ENCODE measurements around the gene RALA. TPM values are rescaled to one million over a fixed set of nuclear protein-coding genes. Genes with fewer than 3 reads are reported as not detected.

The RALA gene
- total RNA-seq, 3 donors from 2014 or later, result 16.7 to 25.0 (median 18.7) TPM

- intact Hi-C loops (cut with DNase I; ENCODE audit: low total_unique reads), result no loop called here
- Histone ChIP-seq H3K27me3 (no peaks in the 10 kb centered on the region), H3K36me3 (no peaks in the 10 kb centered on the region), H3K27ac (no peak overlapping the region), H3K4me3 (no peak overlapping the region), H3K4me1 (no peaks in the 10 kb centered on the region), H3K9me3 (peaks cover 9 to 13% of the 10 kb centered on the region in 2 donors)
- TF ChIP-seq, protein P1, sequence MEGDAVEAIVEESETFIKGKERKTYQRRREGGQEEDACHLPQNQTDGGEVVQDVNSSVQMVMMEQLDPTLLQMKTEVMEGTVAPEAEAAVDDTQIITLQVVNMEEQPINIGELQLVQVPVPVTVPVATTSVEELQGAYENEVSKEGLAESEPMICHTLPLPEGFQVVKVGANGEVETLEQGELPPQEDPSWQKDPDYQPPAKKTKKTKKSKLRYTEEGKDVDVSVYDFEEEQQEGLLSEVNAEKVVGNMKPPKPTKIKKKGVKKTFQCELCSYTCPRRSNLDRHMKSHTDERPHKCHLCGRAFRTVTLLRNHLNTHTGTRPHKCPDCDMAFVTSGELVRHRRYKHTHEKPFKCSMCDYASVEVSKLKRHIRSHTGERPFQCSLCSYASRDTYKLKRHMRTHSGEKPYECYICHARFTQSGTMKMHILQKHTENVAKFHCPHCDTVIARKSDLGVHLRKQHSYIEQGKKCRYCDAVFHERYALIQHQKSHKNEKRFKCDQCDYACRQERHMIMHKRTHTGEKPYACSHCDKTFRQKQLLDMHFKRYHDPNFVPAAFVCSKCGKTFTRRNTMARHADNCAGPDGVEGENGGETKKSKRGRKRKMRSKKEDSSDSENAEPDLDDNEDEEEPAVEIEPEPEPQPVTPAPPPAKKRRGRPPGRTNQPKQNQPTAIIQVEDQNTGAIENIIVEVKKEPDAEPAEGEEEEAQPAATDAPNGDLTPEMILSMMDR (IDR thresholded peaks at IDR 0.05), result no peak
- no peak for TF ChIP-seq POLR2AphosphoS5 (IDR thresholded peaks at IDR 0.05)
- no peak for TF ChIP-seq POLR2A (IDR thresholded peaks at IDR 0.05)
- DNase-seq (ENCODE audit: low spot score in 2 of 2), result no peak
Observed at GRCh38 chr7:39709768-39710311, 86.5 kb downstream of the RALA start.

- DNase-seq (ENCODE audit: low spot score in 2 of 2), result no peak
- TF ChIP-seq POLR2AphosphoS5 (IDR thresholded peaks at IDR 0.05), result no peak
- no peak for TF ChIP-seq POLR2A (IDR thresholded peaks at IDR 0.05)
- TF ChIP-seq, protein P1 (IDR thresholded peaks at IDR 0.05), result no peak
- H3K36me3 ChIP-seq, result no peaks in the 10 kb centered on the region
- H3K27ac ChIP-seq, result no peak overlapping the region
- no peaks in the 10 kb centered on the region for H3K4me1 ChIP-seq
- peaks cover 17 to 20% of the 10 kb centered on the region in 2 donors for H3K9me3 ChIP-seq
- no peak overlapping the region for H3K4me3 ChIP-seq
- no peaks in the 10 kb centered on the region for H3K27me3 ChIP-seq
- intact Hi-C loops (cut with DNase I; ENCODE audit: low total_unique reads), result no loop called here
Observed at GRCh38 chr7:39712751-39713150, 89.4 kb downstream of the RALA start.

DNA sequence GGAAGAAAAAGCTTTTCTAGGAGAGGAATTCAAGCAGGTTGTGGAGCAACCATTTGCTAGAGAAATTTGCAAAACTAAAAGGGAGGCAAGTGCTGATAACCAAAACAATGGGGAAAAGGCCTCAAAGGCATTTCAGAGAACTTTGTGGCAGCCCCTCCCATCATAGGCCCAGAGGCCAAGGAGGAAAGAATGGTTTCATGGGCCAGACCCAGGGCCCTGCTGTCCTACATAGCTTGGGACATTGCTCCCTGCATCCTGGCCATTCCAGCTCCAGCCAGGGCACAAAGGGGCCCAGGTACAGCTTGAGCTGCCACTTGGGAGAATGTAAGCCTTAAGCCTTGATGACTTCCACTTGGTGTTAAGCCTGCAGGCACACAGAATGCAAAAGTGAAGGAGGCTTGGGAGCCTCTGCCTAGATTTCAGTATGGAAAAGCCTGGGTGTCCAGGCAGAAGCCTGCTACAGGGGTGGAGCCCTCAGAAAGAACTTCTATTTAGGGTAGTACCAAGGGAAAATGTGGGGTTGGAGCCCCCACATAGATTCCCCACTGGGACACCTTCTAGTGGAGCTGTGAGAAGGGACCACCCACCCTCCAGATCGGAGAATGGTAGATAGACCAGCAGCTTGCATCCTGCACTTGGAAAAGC is 91.2 kb downstream of the RALA start:
- H3K9me3 ChIP-seq, result peaks cover 17 to 20% of the 10 kb centered on the region in 2 donors
- intact Hi-C loops (cut with DNase I; ENCODE audit: low total_unique reads), result no loop called here
- no peak overlapping the region for H3K4me3 ChIP-seq
- H3K36me3 ChIP-seq, result no peaks in the 10 kb centered on the region
- no peak for DNase-seq (ENCODE audit: low spot score in 2 of 2)
- H3K4me1 ChIP-seq, result no peaks in the 10 kb centered on the region
- TF ChIP-seq, protein P1 (IDR thresholded peaks at IDR 0.05), result no peak
- TF ChIP-seq POLR2AphosphoS5 (IDR thresholded peaks at IDR 0.05) (no peak), POLR2A (IDR thresholded peaks at IDR 0.05) (no peak)
- H3K27me3 ChIP-seq, result no peaks in the 10 kb centered on the region
- no peak overlapping the region for H3K27ac ChIP-seq

GRCh38 chr7:39720586-39720985 is 97.2 kb downstream of the RALA start:
- Histone ChIP-seq H3K4me1 (no peaks in the 10 kb centered on the region), H3K27ac (peak overlapping the region; percentile 91 to 92), H3K4me3 (no peak overlapping the region), H3K27me3 (no peaks in the 10 kb centered on the region), H3K36me3 (no peaks in the 10 kb centered on the region), H3K9me3 (peaks cover 0 to under 1% of the 10 kb centered on the region in 2 donors)
- TF ChIP-seq, protein P1 (IDR thresholded peaks at IDR 0.05), result no peak
- TF ChIP-seq POLR2A (IDR thresholded peaks at IDR 0.05) (no peak), POLR2AphosphoS5 (IDR thresholded peaks at IDR 0.05) (peak in 2 of 3 donors; percentile 13 to 79)
- intact Hi-C loops (cut with DNase I; ENCODE audit: low total_unique reads), result no loop called here
- DNase-seq (ENCODE audit: low spot score in 2 of 2), result peak in 1 of 2 donors; percentile 88

GRCh38 chr7:39721345-39721744 is 98.0 kb downstream of the RALA start:
- DNase-seq (ENCODE audit: low spot score in 2 of 2), result no peak
- no peak for TF ChIP-seq POLR2AphosphoS5 (IDR thresholded peaks at IDR 0.05)
- TF ChIP-seq, protein P1 (IDR thresholded peaks at IDR 0.05), result no peak
- Histone ChIP-seq H3K27ac (peak overlapping the region; percentile 91 to 92), H3K27me3 (no peaks in the 10 kb centered on the region), H3K36me3 (no peaks in the 10 kb centered on the region), H3K4me3 (no peak overlapping the region), H3K9me3 (no peaks in the 10 kb centered on the region), H3K4me1 (no peaks in the 10 kb centered on the region)
- intact Hi-C loops (cut with DNase I; ENCODE audit: low total_unique reads), result no loop called here
